GM12878 (cell line): ENCODE measurements around the gene PLCG1. TPM values are rescaled to one million over a fixed set of nuclear protein-coding genes. Genes with fewer than 3 reads are reported as not detected.

ENCODE experiments used
- BCL3 ChIP-seq: IDR thresholded peaks from 2 replicates; pipeline ENCODE4 v1.6.1; 2011; ENCODE audit warnings: borderline replicate concordance, low read depth, mild to moderate bottlenecking, moderate library complexity, low read length; ENCODE audit not compliant: insufficient read depth, poor library complexity, severe bottlenecking
- CBFB ChIP-seq: IDR thresholded peaks from 2 replicates; pipeline ENCODE4 v1.6.1; 2016; ENCODE audit warnings: antibody characterized with exemption, low read depth
- CBX5 ChIP-seq: sonication (generic); IDR thresholded peaks from 2 replicates; pipeline ENCODE4 v1.6.1; 2016; ENCODE audit warnings: low read depth, moderate library complexity, mild to moderate bottlenecking, inconsistent platforms
- DPF2 ChIP-seq: fragments of 450-650 bp; IDR thresholded peaks from 2 replicates; pipeline ENCODE4 v1.6.1; 2017; ENCODE audit warnings: mild to moderate bottlenecking
- ETV6 ChIP-seq, 2 experiments: fragments of 450-650 bp in 1 of 2; IDR thresholded peaks in 1 of 2; conservative IDR thresholded peaks in 1 of 2; 2 replicates each; pipeline ENCODE4 v1.6.1; 2014; ENCODE audit warnings: antibody characterized with exemption in 1 of 2, borderline replicate concordance in 1 of 2, low read depth in 1 of 2, mild to moderate bottlenecking in 1 of 2, moderate library complexity in 1 of 2
- FOXK2 ChIP-seq: fragments of 450-650 bp; IDR thresholded peaks from 2 replicates; pipeline ENCODE4 v1.6.1; 2017; ENCODE audit warnings: mild to moderate bottlenecking, moderate library complexity
- HDAC2 ChIP-seq: fragments of 200-600 bp; sonication (generic); IDR thresholded peaks from 2 replicates; pipeline ENCODE4 v1.6.1; 2017
- IKZF1 ChIP-seq: fragments of 450-650 bp; conservative IDR thresholded peaks from 2 replicates; pipeline ENCODE4 v1.6.1; 2017; ENCODE audit warnings: antibody characterized with exemption, mild to moderate bottlenecking
- IRF4 ChIP-seq: IDR thresholded peaks from 2 replicates; pipeline ENCODE4 v1.6.1; 2011; ENCODE audit warnings: low read depth, low read length
- KDM1A ChIP-seq: fragments of 200-600 bp; sonication (generic); IDR thresholded peaks from 2 replicates; pipeline ENCODE4 v1.6.1; 2016; ENCODE audit warnings: borderline replicate concordance
- MEF2A ChIP-seq: IDR thresholded peaks from 2 replicates; pipeline ENCODE4 v1.6.1; 2011; ENCODE audit warnings: low read depth, mild to moderate bottlenecking, low read length, moderate library complexity; ENCODE audit not compliant: insufficient read depth
- NFYA ChIP-seq: IDR thresholded peaks from 2 replicates; pipeline ENCODE4 v1.6.1; 2011; ENCODE audit warnings: low read depth, mild to moderate bottlenecking, low read length, improper control_type of control experiment, borderline replicate concordance
- NR2C1 ChIP-seq: fragments of 450-650 bp; IDR thresholded peaks from 2 replicates; pipeline ENCODE4 v1.6.1; 2017; ENCODE audit warnings: antibody characterized with exemption, mild to moderate bottlenecking, moderate library complexity
- PAX8 ChIP-seq: fragments of 450-650 bp; IDR thresholded peaks from 2 replicates; pipeline ENCODE4 v1.6.1; 2017; ENCODE audit warnings: mild to moderate bottlenecking, moderate library complexity
- POU2F2 ChIP-seq: IDR thresholded peaks from 3 replicates; pipeline ENCODE4 v1.6.1; 2011; ENCODE audit warnings: low read depth, mild to moderate bottlenecking, low read length, borderline replicate concordance
- RB1 ChIP-seq: fragments of 450-650 bp; formaldehyde crosslinking; IDR thresholded peaks from 2 replicates; pipeline ENCODE4 v1.6.1; 2017; ENCODE audit warnings: mild to moderate bottlenecking, borderline replicate concordance
- SIX5 ChIP-seq: IDR thresholded peaks from 2 replicates; pipeline ENCODE4 v1.6.1; 2011; ENCODE audit warnings: mild to moderate bottlenecking, low read depth, low read length, moderate library complexity; ENCODE audit not compliant: severe bottlenecking
- SREBF1 ChIP-seq: IDR thresholded peaks from 2 replicates; pipeline ENCODE4 v1.6.1; 2012; ENCODE audit warnings: mild to moderate bottlenecking, low read length
- SREBF2 ChIP-seq: IDR thresholded peaks from 2 replicates; pipeline ENCODE4 v1.6.1; 2012; ENCODE audit warnings: mild to moderate bottlenecking, low read length
- STAT3 ChIP-seq: IDR thresholded peaks from 2 replicates; pipeline ENCODE4 v1.6.1; 2011; ENCODE audit warnings: low read depth, low read length, improper control_type of control experiment
- WRNIP1 ChIP-seq: IDR thresholded peaks from 2 replicates; pipeline ENCODE4 v1.6.1; 2011; ENCODE audit warnings: low read depth, low read length, improper control_type of control experiment, borderline replicate concordance
- YBX1 ChIP-seq: fragments of 450-650 bp; IDR thresholded peaks from 2 replicates; pipeline ENCODE4 v1.6.1; 2016; ENCODE audit warnings: antibody characterized with exemption
- YY1 ChIP-seq: IDR thresholded peaks from 2 replicates; pipeline ENCODE4 v1.6.1; 2011; ENCODE audit warnings: low read depth, mild to moderate bottlenecking, low read length
- polyA plus RNA-seq, 11 experiments: library from polyadenylated mRNA; depleted of rRNA in 4 of 11; unstranded in 6 of 11; stranded (reverse) in 5 of 11; fragments of >200 nt; fragmentation: Nextera tagmentation in 4 of 11; fragmentation: Illumina TruSeq in 1 of 11; extraction: Ambion mirVana in 4 of 11; extraction: Trizol in 1 of 11; gene quantifications; 1 replicate in 1 of 11; 2 replicates in 10 of 11; pipeline versions ENCODE4 v1.2.1 to v1.2.3, GENCODE V29; 2011 to 2016; ENCODE audit warnings: inconsistent platforms in 2 of 11, missing spikeins in 2 of 11, low read depth in 1 of 11
- total RNA-seq, 4 experiments: library from RNA; depleted of rRNA in 3 of 4; stranded (reverse); fragments of >200 nt in 3 of 4; fragmentation: Illumina TruSeq in 1 of 4; extraction: Trizol in 1 of 4; gene quantifications; 2 replicates each; pipeline versions ENCODE4 v1.2.1 to v1.2.3, GENCODE V29; 2013 to 2021
- TF ChIP-seq, protein P1 (sequence below): IDR thresholded peaks from 2 replicates; pipeline ENCODE4 v1.6.1; 2012; ENCODE audit warnings: low read depth, low read length, improper control_type of control experiment
- TF ChIP-seq, protein P2 (sequence below): fragments of 450-650 bp; formaldehyde crosslinking; IDR thresholded peaks from 2 replicates; pipeline ENCODE4 v1.4.0; 2022; ENCODE audit warnings: mild to moderate bottlenecking, moderate library complexity
- TF ChIP-seq, protein P3 (sequence below): fragments of 450-650 bp; IDR thresholded peaks from 2 replicates; pipeline ENCODE4 v1.6.1; 2016; ENCODE audit warnings: mild to moderate bottlenecking

The PLCG1 gene
- total and polyA plus RNA-seq, 10 of the 15 experiments (the other 5 are each of a cell fraction or from before 2014, with no cell fraction given), result 2.6 to 114 (median 45.3) TPM

- TF ChIP-seq RB1 (peak; percentile 56; the same call in 1 of the 2 replicates), CBX5 (no peak), YY1 (no peak), IRF4 (no peak), PAX8 (no peak), SREBF1 (no peak), ETV6 (conservative IDR thresholded peaks at IDR 0.05 in 1 of 2, IDR thresholded peaks at IDR 0.05 in 1 of 2; ENCODE audit: borderline replicate concordance in 1 of 2, low read depth in 1 of 2) (no peak), MEF2A (no peak), YBX1 (no peak), SIX5 (no peak), NR2C1 (peak; percentile 88), FOXK2 (no peak), DPF2 (peak; percentile 30), CBFB (no peak), NFYA (no peak), POU2F2 (no peak), STAT3 (no peak), KDM1A (no peak), SREBF2 (no peak), WRNIP1 (no peak), IKZF1 (peak; percentile 3; the same call in 1 of the 2 replicates), HDAC2 (no peak), BCL3 (no peak)
- TF ChIP-seq, protein P1, sequence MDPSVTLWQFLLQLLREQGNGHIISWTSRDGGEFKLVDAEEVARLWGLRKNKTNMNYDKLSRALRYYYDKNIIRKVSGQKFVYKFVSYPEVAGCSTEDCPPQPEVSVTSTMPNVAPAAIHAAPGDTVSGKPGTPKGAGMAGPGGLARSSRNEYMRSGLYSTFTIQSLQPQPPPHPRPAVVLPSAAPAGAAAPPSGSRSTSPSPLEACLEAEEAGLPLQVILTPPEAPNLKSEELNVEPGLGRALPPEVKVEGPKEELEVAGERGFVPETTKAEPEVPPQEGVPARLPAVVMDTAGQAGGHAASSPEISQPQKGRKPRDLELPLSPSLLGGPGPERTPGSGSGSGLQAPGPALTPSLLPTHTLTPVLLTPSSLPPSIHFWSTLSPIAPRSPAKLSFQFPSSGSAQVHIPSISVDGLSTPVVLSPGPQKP, result no peak
- TF ChIP-seq, protein P2, sequence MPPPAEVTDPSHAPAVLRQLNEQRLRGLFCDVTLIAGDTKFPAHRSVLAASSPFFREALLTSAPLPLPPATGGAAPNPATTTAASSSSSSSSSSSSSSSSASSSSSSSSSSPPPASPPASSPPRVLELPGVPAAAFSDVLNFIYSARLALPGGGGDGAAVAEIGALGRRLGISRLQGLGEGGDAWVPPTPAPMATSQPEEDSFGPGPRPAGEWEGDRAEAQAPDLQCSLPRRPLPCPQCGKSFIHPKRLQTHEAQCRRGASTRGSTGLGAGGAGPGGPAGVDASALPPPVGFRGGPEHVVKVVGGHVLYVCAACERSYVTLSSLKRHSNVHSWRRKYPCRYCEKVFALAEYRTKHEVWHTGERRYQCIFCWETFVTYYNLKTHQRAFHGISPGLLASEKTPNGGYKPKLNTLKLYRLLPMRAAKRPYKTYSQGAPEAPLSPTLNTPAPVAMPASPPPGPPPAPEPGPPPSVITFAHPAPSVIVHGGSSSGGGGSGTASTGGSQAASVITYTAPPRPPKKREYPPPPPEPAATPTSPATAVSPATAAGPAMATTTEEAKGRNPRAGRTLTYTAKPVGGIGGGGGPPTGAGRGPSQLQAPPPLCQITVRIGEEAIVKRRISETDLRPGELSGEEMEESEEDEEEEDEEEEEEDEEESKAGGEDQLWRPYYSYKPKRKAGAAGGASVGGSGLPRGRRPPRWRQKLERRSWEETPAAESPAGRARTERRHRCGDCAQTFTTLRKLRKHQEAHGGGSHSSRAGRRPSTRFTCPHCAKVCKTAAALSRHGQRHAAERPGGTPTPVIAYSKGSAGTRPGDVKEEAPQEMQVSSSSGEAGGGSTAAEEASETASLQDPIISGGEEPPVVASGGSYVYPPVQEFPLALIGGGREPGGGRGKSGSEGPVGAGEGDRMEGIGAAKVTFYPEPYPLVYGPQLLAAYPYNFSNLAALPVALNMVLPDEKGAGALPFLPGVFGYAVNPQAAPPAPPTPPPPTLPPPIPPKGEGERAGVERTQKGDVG (CRISPR knock-in tag), result no peak
- TF ChIP-seq, protein P3, sequence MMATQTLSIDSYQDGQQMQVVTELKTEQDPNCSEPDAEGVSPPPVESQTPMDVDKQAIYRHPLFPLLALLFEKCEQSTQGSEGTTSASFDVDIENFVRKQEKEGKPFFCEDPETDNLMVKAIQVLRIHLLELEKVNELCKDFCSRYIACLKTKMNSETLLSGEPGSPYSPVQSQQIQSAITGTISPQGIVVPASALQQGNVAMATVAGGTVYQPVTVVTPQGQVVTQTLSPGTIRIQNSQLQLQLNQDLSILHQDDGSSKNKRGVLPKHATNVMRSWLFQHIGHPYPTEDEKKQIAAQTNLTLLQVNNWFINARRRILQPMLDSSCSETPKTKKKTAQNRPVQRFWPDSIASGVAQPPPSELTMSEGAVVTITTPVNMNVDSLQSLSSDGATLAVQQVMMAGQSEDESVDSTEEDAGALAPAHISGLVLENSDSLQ, result 0 out of 2 replicates have a peak, but pooled peaks have one; percentile 36
These were observed 501 bp downstream of the PLCG1 start (continued) for GRCh38 chr20:41137614-41138474.
